ENCODE data around the gene CMSS1.
"Not testable (repeated sequence)": the region's sequence is repeated elsewhere in the genome, so short reads cannot be mapped to it uniquely, and the experiment has no call there.

The CMSS1 gene

DNA sequence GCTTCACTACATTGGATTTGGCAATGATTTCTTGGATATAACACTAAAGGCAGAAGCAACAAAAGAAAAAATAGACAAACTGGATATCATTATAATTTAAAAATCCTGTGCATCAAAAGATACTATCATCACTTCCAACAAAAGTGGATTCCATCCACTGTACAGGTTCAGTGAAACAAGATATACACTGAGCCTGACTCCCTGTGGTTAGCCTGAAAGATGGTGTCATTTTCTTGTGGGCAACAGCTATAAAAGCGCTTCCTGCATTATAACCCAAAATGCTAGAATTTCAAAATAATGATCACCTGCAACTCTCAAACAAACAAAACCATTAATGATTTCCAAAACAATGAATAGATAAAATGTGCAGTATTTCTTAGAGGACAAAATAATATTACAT, 403.5 kb downstream of the CMSS1 start:
- ChIA-PET CTCF (interaction anchor here (0.6 kb wide), 1 partner anchor 18 kb away, joined by 6 read pairs; no protein-coding TSS in a partner anchor), POLR2A (ENCODE audit: low non-redundant PET) (no interaction called here)
- no peak for DNase-seq (ENCODE audit: low spot score)
- TF ChIP-seq, protein P1, sequence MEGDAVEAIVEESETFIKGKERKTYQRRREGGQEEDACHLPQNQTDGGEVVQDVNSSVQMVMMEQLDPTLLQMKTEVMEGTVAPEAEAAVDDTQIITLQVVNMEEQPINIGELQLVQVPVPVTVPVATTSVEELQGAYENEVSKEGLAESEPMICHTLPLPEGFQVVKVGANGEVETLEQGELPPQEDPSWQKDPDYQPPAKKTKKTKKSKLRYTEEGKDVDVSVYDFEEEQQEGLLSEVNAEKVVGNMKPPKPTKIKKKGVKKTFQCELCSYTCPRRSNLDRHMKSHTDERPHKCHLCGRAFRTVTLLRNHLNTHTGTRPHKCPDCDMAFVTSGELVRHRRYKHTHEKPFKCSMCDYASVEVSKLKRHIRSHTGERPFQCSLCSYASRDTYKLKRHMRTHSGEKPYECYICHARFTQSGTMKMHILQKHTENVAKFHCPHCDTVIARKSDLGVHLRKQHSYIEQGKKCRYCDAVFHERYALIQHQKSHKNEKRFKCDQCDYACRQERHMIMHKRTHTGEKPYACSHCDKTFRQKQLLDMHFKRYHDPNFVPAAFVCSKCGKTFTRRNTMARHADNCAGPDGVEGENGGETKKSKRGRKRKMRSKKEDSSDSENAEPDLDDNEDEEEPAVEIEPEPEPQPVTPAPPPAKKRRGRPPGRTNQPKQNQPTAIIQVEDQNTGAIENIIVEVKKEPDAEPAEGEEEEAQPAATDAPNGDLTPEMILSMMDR (conservative IDR thresholded peaks at IDR 0.05; ENCODE audit: low read depth): no peak
- H3K27ac ChIP-seq: no peak overlapping the region

DNA sequence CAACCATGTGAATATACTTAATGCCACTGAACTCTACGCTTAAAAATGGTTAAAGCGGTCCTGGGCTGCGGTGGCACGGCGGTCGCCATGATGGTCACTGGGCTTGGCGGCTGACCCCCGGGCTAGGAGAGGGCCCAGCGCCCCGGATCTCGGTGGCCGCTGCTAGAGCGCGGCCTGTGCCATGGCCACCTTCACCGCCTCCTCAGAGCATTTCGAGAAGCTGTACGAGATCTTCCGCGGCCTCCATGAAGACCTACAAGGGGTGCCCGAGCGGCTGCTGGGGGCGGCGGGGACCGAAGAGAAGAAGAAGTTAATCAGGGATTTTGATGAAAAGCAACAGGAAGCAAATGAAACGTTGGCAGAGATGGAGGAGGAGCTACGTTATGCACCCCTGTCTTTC, 407.5 kb downstream of the CMSS1 start:
- no peak overlapping the region for H3K27ac ChIP-seq
- TF ChIP-seq, protein P1 (conservative IDR thresholded peaks at IDR 0.05; ENCODE audit: low read depth): no peak
- DNase-seq (ENCODE audit: low spot score): no peak
- ChIA-PET POLR2A (ENCODE audit: low non-redundant PET) (no interaction called here), CTCF (interaction anchor here (0.6 kb wide), 1 partner anchor 9 kb away, joined by 5 read pairs; no protein-coding TSS in a partner anchor)

DNA sequence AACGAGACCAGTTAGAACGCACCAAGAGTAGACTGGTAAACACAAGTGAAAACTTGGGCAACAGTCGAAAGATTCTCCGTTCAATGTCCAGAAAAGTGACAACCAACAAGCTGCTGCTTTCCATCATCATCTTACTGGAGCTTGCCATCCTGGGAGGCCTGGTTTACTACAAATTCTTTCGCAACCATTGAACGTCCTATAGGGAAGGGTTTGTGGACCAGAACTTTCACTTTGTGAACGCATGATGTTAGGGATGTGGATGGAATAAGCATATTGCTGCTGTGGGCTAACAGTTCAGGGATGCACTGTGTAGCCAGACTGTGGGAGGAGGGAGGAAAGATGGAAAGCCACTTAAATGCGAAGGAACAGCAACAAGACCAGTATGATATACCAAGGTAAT, 408.2 kb downstream of the CMSS1 start:
- CTCF ChIA-PET: interaction anchor here (0.6 kb wide), 1 partner anchor 8 kb away, joined by 5 read pairs; no protein-coding TSS in a partner anchor
- POLR2A ChIA-PET (ENCODE audit: low non-redundant PET): no interaction called here
- H3K27ac ChIP-seq: no peak overlapping the region
- TF ChIP-seq, protein P1 (conservative IDR thresholded peaks at IDR 0.05; ENCODE audit: low read depth): no peak
- no peak for DNase-seq (ENCODE audit: low spot score)

DNA sequence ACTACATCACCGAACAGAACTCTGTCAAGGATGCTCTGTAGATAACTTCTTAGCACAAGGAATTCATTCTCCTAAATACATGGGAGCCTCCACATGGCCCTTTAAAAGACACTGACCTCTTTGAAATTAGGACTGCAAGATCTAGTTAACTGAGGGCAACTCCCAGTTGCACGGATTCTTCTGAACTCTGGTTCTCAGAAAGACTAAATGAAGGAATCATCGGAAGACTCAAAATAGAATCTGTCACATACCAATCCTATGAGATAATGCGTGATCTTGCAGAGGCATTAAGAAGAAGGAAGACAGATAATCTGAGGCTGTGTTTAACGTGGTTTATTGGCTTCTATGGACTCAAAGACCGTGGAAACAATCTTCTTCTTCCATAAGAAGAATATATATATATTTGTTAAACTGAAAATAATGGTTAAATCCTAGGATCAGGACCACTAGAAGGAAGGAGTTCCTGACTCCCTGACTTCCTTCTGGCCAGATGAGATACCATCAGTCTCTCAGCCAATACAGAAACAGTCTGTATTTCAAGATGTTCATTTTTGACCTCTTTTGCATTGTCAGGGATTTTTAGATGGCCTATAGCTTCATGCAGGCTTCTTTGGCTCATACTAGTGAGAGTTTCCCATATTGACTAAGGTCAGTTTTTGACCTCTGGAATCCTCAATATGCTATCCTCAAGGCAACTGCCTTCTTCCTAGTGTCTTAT, 409.2 kb downstream of the CMSS1 start:
- TF ChIP-seq, protein P1 (conservative IDR thresholded peaks at IDR 0.05; ENCODE audit: low read depth): no peak
- no peak for DNase-seq (ENCODE audit: low spot score)
- ChIA-PET POLR2A (ENCODE audit: low non-redundant PET) (no interaction called here), CTCF (no interaction called here)
- H3K27ac ChIP-seq: no peak overlapping the region

DNA sequence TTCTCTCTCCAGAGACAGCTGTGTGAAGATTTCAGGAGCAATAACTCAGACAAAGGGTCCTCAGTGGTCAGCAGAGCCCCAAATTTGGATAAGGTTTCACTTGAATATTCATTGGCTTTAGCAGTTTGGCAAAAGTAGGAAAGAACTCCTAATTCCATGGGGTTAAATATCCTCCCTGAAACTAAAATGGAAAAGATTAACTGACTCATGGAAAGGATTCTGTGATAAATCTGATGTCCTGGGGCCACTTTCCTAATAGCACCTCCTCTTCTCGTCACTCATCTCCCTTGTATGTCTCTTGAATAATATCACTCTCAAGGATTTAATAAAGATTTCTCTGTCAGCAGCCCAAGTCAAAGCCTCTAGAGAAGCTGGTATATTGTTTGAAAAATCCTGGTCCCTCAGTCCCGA, 409.9 kb downstream of the CMSS1 start:
- CTCF ChIA-PET: no interaction called here
- POLR2A ChIA-PET (ENCODE audit: low non-redundant PET): no interaction called here
- H3K27ac ChIP-seq: no peak overlapping the region
- no peak for DNase-seq (ENCODE audit: low spot score)
- TF ChIP-seq, protein P1 (conservative IDR thresholded peaks at IDR 0.05; ENCODE audit: low read depth): no peak

DNA sequence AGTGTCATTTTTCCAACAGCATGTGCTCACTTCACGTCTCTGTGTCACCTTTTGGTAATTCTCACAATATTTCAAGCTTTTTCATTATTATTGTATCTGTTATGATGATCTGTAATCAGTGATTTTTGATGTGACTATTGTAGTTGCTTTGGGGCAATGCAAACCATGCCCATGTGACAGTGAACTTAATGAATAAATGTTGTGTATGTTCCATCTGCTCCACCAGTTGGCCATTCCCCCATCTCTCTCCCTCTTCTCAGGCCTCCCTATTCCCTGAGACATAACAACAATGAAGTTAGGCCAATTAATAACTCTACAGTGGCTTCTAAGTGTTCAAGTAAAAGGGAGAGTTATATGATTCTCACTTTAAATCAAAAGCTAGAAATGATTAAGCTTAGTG, 410.6 kb downstream of the CMSS1 start:
- DNase-seq (ENCODE audit: low spot score): no peak
- no peak overlapping the region for H3K27ac ChIP-seq
- CTCF ChIA-PET: no interaction called here
- POLR2A ChIA-PET (ENCODE audit: low non-redundant PET): no interaction called here
- TF ChIP-seq, protein P1 (conservative IDR thresholded peaks at IDR 0.05; ENCODE audit: low read depth): no peak

DNA sequence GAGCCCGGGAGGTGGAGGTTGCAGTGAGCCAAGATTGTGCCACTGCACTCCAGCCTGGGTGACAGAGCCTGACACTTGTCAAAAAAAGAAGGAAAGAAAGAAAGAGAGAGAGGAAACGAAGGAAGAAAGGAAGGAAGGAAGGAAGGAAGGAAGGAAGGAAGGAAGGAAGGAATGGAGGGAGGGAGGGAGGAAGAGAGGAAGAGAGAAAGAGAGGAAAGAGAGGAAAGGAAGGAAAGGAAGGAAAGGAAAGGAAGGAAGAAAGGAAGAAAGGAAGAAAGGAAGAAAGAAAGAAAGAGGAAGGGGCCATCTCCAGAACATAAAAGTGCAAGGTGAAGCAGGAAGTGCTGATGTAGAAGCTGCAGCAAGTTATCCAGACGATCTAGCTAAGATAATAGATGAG, 411.5 kb downstream of the CMSS1 start:
- H3K27ac ChIP-seq; POLR2A ChIA-PET (ENCODE audit: low non-redundant PET); DNase-seq (ENCODE audit: low spot score): not testable (repeated sequence)
- CTCF ChIA-PET: interaction anchor here (0.6 kb wide), 1 partner anchor 418 kb away, joined by 4 read pairs; no protein-coding TSS in a partner anchor

Data from RWPE1 (cell line).